K562 (cell line): Measurements from ENCODE around the gene UBE2M. TPM values are rescaled to one million over a fixed set of nuclear protein-coding genes. Genes with fewer than 3 reads are reported as not detected.

ENCODE experiments used
- E2F5 ChIP-seq: sonication (generic); formaldehyde crosslinking; IDR thresholded peaks from 2 replicates; pipeline ENCODE4 v1.8.0; 2022; ENCODE audit warnings: mild to moderate bottlenecking, missing genetic modification reagents
- PHTF2 ChIP-seq: fragments of 250-450 bp; sonication (Bioruptor Pico); IDR thresholded peaks from 2 replicates; pipeline ENCODE4 v1.5.0; 2021; ENCODE audit warnings: mild to moderate bottlenecking
- POLR3A ChIP-seq: IDR thresholded peaks from 2 replicates; pipeline ENCODE4 v1.6.1; 2011; ENCODE audit warnings: borderline replicate concordance, mild to moderate bottlenecking, moderate library complexity; ENCODE audit not compliant: insufficient read length, insufficient read depth; ENCODE audit errors: extremely low read depth
- REST ChIP-seq, 2 experiments: fragments of 450-650 bp; formaldehyde crosslinking in 1 of 2; IDR thresholded peaks; 2 replicates each; pipeline versions ENCODE4 v1.4.0 to v1.6.1; 2014 to 2020; ENCODE audit warnings: mild to moderate bottlenecking in 2 of 2, borderline replicate concordance in 1 of 2, low read depth in 1 of 2
- RHOXF2B ChIP-seq: fragments of 250-450 bp; sonication (Bioruptor Pico); conservative IDR thresholded peaks from 2 replicates; pipeline ENCODE4 v1.5.1; 2021
- SETDB1 ChIP-seq: IDR thresholded peaks from one replicate; pipeline ENCODE4 v1.6.1; 2012; ENCODE audit warnings: low read length, control low read depth, inconsistent platforms
- SRSF7 ChIP-seq: fragments of 200-400 bp; formaldehyde crosslinking; optimal IDR thresholded peaks from 2 replicates; pipeline ENCODE3; 2017; ENCODE audit warnings: mild to moderate bottlenecking, low read depth, low read length
- TBP ChIP-seq: optimal IDR thresholded peaks from 2 replicates; pipeline ENCODE3; 2011; ENCODE audit warnings: low read depth, low read length, improper control_type of control experiment
- U2AF2 ChIP-seq: fragments of 200-400 bp; formaldehyde crosslinking; optimal IDR thresholded peaks from 2 replicates; pipeline ENCODE3; 2017; ENCODE audit warnings: low read depth, mild to moderate bottlenecking, low read length
- ZKSCAN8 ChIP-seq: fragments of 200-800 bp; sonication (Bioruptor generic); IDR thresholded peaks from 2 replicates; pipeline ENCODE4 v1.6.1; 2016; ENCODE audit warnings: missing genetic modification characterization, missing compliant biosample characterization
- ZNF232 ChIP-seq: sonication (generic); formaldehyde crosslinking; IDR thresholded peaks from 2 replicates; pipeline ENCODE4 v1.8.0; 2022; ENCODE audit warnings: mild to moderate bottlenecking, missing genetic modification reagents
- ZNF280A ChIP-seq: fragments of 450-650 bp; IDR thresholded peaks from 2 replicates; pipeline ENCODE4 v1.6.1; 2018; ENCODE audit warnings: mild to moderate bottlenecking, low read depth; ENCODE audit not compliant: partially characterized antibody
- ZNF354B ChIP-seq: fragments of 250-450 bp; sonication (Bioruptor Pico); IDR thresholded peaks from 2 replicates; pipeline ENCODE4 v1.4.0; 2020
- ZNF644 ChIP-seq: fragments of 200-800 bp; sonication (Bioruptor generic); IDR thresholded peaks from 2 replicates; pipeline ENCODE4 v1.6.1; 2016; ENCODE audit warnings: low read depth, missing genetic modification characterization, missing compliant biosample characterization
- ZNF696 ChIP-seq: fragments of 250-450 bp; sonication (Bioruptor Pico); conservative IDR thresholded peaks from 2 replicates; pipeline ENCODE4 v1.4.0; 2020; ENCODE audit warnings: mild to moderate bottlenecking, moderate library complexity
- polyA plus RNA-seq, 8 experiments: library from polyadenylated mRNA; depleted of rRNA in 4 of 8; stranded (reverse) in 5 of 8; unstranded in 3 of 8; fragments of >200 nt; fragmentation: Nextera tagmentation in 2 of 8; fragmentation: Illumina TruSeq in 1 of 8; extraction: Ambion mirVana in 2 of 8; extraction: Trizol in 1 of 8; gene quantifications; 2 replicates each; pipeline versions ENCODE4 v1.2.1 to v1.2.3, GENCODE V29; 2011 to 2014; ENCODE audit warnings: inconsistent platforms in 1 of 8, missing spikeins in 1 of 8
- total RNA-seq, 7 experiments: library from RNA; depleted of rRNA in 6 of 7; stranded (reverse); fragments of >200 nt in 6 of 7; fragmentation: Illumina TruSeq in 2 of 7; extraction: Trizol in 2 of 7; gene quantifications; 2 replicates each; pipeline versions ENCODE4 v1.2.1 to v1.2.3, GENCODE V29; 2011 to 2021; ENCODE audit warnings: low replicate concordance in 1 of 7

The UBE2M gene
- total and polyA plus RNA-seq, 9 of the 15 experiments (the other 6 are each of a cell fraction or from before 2014, with no cell fraction given): 0.92 to 163 (median 85.7) TPM

- TF ChIP-seq POLR3A (no peak), ZNF696 (CRISPR knock-in tag) (no peak), SRSF7 (no peak), TBP (peak; percentile 74), SETDB1 (no peak), ZNF280A (no peak), E2F5 (no peak), RHOXF2B (no peak), ZNF644 (tag) (no peak), ZKSCAN8 (CRISPR knock-in tag) (no peak), ZNF354B (CRISPR knock-in tag) (no peak), REST (IDR thresholded peaks at IDR 0.05; ENCODE audit: borderline replicate concordance) (no peak), REST (CRISPR knock-in tag; IDR thresholded peaks at IDR 0.05; ENCODE audit: low read depth) (0 out of 2 replicates have a peak, but pooled peaks have one; percentile 46), PHTF2 (CRISPR knock-in tag) (no peak), ZNF232 (no peak), U2AF2 (no peak)
These were observed 14.6 kb upstream of the UBE2M start, which contains the start of gene MZF1 (continued) for GRCh38 chr19:58572818-58573657.
